IPS-11a (cell line): ENCODE measurements around the gene SMAD5.
A peak's percentile ranks its signal among the peaks of the same experiment; 100 is the strongest.

Source experiments
- H3K4me3 ChIP-seq: one replicate; pipeline ENCODE4 v1.5.1; 2013; ENCODE audit warnings: low read depth, low read length, control low read depth

Gene SMAD5

DNA sequence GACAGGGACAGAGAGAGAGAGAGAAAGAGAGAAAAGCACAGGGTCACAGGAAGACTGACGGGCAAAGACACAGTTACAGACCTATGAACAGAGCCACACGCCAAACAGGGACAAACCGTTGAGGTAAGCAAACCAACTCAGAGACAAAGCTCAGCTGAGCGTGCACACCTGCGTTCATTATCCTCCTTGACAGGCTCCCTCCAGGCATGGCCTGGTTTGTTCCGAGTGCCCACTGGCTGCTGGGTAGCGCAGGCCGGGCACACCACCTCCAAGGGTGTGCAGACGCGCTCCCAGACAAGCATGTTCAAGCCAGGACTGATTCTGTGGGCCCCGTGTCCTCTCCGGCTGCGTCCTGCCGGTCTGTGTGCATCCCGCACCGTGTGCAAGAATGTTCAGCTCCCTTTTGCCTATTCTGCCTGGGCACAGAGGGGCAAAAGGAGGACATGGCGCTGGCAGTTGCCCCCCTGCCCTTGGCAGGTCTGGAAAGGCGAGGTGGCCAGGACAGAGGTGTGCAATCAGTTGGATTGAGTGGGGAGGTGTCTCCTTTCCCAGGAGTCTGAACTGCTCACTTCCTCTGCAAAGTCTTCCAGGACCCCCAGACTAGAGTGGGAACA lies 60.8 kb downstream of the SMAD5 start:
- H3K4me3 ChIP-seq = peak overlapping the region; percentile 13

DNA sequence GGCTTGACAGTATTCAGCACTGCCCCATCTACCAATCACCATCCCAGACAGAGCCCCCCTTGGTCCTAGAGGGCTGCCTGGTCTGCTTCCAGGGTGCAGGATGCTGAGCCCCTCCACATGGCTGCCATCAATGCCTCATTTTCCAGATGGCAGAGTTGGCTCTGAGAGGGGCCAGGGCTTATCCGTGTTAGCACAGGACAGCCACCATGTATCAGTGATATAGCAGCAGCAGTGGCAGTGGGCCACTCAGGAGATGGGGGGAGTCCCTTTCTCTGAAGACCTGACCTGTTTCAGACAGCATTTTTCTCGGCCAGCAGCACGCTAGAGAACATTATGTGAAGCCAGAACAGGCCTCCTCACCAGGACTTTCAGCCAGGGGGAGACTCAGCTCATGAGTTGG lies 61.9 kb downstream of the SMAD5 start:
- no peak overlapping the region for H3K4me3 ChIP-seq

DNA sequence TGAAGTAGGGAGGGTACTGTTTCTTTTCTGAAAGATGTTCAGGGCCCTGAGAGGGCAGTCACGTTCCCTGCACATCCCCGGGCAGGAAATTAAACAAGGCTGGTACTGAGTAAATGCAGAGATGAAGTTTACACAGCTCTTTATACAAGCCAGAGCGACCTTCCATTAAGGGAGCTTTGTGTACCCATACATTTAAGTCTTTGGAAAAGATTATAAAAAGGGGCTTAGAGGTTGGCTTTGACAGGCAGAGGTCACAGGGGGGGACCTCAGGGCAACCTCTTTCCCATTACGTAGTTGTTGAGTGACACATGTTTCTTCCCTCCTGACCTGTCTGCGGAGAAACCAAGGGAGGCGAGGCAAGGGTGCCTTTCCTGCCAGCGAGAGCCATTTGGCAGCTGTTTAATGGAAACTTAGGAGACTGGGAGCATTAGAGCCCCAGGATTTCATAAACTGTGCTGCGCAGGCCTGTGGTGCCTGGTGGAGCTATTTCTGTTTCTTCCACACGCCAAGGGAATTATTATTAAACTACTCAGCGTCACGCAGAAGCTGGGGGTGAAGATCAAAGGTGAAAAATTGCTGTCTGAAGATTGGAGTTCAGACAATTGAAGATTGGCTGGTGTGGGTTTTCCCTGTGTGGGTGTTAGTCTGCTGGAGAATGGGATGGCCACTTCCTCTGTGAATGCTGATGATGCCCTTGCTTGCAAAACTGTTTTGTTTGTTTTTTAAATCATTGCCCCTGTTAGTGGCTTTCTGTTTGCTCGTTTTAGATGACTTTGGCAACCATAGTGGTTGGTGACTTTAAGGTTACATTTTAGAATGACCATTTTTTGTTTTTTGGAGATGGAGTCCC lies 63.6 kb downstream of the SMAD5 start:
- no peak overlapping the region for H3K4me3 ChIP-seq

DNA sequence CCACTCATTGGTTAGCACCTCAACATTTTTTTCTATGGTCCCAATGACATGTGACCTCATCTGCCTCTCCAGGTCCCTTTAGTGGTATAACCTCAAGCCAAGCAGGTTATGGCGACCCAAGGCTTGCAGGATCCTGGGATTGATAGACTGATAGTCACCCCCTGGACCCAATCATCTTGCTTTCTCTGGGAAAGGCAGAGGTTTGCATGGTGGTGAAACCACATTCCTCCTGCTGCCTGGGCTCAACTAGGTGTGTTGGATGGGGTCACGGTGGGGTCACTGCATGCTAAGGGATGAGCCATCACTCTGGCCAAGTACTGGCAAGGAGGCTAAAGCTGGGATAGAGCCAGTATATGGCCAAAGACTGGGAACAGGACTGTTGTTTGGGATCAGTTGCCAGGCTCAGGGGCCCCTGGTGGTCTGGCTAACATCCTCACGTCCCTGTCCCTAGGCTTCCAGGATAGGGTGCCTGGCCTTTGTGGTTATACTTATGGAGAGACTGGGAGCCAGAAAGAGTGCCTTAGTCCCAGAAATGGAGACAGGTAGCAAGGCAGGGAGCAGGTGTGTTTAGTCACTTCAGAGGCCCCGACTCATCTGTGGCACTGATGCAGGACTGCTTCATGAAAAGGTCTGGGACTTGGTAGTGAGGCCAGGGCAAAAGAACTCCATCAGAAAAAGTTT lies 65.0 kb downstream of the SMAD5 start:
- no peak overlapping the region for H3K4me3 ChIP-seq

DNA sequence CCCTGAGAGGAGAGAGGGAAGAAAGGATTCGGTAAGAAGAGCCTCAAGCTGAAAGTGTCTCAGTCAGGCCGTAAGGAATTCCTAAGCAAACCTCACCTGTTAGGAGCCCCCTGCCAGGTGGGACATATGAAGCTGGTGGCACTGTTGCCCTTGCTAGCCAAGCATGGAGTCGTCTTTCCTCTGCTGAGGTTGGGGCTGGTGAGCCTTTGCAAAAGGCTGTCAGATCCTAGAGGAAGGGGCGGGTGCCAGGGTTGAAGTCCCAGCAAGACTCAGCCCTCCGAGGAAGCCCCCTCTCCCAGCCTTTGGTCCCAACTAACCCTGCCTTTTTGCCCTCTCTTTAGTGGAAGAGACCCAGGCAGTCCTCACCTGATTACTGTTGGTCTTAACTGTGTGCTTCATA lies 65.8 kb downstream of the SMAD5 start:
- H3K4me3 ChIP-seq = no peak overlapping the region

DNA sequence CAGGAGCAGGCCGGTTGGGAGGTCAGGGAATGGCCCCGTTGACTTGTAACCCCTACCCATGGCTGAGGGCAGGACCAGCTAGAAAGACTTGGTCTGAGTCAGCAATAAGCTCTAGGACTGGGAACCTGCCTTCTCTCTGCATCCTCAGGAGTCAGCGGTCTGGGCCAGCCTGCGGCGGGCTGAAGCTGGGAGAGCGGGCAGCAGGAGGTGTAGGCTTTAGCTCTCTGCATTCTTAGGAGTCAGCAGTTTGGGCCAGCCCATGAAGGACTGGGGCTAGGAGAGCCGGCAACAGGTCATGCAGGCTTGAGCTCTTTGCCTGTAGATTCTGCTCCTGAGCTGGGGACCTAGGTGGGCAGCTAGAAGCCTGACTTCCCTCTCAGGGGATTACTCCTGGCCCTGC lies 66.8 kb downstream of the SMAD5 start:
- H3K4me3 ChIP-seq = no peak overlapping the region

DNA sequence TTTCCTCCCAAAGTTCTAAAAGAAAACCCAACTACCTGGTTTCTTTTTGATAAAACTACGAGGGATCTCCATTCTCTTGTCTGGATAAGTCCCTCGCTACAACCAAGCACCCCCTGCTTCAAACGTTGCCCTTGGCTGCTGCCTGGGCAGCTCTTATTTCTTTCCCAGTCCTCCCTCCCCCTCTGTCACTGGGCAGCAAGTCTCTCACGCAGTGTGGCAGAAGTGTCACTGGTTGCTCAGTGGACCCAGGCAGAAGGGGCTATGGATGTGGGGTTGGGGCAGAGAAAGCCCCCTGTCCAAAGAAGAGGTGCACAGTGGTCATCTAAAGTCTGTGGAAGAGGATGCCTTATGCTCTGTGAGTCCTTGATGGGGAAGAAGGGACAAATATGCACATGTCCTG lies 67.5 kb downstream of the SMAD5 start:
- H3K4me3 ChIP-seq = no peak overlapping the region

DNA sequence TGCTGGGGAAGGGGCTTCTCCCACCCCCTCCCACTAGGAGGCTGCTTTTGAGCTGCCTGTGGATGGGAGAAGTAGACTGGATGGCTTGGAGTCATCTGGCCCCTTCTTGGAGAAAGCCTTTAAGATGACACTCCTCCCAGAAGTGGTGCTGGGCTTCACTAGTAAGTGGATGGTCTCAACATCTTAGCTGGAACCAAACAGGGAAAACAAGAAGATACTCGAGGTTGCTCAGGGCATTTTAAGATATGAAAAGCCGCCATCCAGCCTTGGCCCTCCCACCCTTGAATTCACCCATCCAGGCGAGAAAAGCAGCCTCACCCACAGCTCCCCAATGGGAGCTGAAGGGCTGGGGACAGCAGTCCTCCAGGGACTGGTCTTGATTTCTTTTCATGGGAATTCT lies 68.1 kb downstream of the SMAD5 start:
- no peak overlapping the region for H3K4me3 ChIP-seq

DNA sequence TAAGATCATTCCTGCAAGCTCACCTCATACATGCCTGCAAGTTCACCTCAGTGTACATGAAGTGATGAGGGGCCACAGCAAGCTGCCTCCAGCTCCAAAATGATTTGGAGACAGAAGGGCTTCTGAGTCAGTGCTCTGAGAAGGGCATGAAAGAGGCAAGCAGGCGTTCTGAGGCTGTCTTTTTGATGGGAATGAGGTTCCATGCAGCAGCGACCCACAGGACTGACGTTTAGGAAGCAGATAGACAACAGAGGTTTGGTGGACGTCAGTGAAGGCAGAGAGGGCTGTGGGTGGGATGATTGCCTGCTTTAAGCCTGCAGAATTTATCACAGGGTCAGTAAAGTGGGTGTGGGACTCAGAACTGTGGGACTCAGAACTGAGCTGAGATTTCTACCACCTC lies 69.2 kb downstream of the SMAD5 start:
- H3K4me3 ChIP-seq = no peak overlapping the region

DNA sequence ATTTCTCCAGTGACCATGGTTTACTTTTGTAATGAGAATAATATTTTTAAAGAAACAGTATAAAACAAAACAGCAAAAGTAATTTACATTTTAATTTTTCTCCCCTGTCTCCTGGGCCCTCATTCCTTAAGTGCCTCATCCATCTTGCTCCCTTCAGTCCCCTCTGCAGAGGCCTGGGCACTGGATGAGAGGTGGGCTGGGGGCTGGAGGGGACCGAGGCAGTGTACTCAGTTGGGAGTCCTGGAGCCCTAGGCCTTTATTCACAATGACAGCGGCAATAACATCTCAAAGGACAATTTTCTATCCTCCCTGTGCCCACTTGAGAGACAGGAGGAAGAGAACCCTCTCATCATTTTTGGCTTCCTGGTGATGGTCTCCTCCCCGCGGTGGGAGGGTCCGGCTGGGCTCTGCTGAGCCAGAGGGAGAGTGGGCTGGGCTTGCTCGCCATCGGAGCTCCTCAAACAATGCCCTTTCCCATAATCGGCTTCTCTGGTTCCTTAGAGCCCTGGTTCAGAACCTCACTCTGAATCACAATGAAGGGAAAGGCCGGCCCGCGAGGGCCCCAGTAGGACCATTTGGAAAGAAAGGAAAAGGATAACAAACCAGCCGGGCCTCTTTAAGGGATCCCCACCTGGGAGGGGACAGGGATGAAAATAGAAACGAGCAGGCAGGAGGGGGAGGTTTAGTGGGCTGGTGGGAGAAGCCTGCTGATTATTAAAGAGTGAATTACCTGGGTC lies 70.0 kb downstream of the SMAD5 start:
- H3K4me3 ChIP-seq = no peak overlapping the region

DNA sequence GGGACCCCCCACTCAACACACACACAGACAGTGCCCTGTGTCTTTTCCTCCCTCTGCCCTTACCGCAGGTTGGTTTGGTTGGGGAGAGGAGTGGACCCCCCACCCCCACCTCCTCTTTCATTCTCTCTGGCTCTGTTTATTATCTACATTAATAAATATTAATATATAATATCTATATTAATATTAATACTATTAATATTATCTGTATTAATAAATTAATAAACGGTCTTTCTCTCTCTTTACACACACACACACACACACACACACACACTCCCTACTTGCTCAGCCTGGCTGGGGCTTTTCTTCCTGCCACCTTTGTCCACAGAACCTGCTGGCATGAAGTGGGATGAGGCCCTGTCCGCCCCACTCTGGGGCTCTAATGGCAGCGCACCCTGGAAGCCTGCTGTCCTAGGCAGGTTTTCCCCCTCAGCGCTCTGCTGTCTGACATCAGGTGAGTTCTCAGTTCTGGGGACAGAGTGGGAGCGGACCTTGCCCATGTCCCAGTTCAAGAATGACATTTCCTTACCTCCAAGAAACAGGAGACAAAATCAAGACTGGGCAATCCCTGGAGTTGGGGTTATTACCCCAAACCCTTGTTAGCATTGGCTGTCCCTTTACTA lies 70.8 kb downstream of the SMAD5 start:
- H3K4me3 ChIP-seq = no peak overlapping the region

DNA sequence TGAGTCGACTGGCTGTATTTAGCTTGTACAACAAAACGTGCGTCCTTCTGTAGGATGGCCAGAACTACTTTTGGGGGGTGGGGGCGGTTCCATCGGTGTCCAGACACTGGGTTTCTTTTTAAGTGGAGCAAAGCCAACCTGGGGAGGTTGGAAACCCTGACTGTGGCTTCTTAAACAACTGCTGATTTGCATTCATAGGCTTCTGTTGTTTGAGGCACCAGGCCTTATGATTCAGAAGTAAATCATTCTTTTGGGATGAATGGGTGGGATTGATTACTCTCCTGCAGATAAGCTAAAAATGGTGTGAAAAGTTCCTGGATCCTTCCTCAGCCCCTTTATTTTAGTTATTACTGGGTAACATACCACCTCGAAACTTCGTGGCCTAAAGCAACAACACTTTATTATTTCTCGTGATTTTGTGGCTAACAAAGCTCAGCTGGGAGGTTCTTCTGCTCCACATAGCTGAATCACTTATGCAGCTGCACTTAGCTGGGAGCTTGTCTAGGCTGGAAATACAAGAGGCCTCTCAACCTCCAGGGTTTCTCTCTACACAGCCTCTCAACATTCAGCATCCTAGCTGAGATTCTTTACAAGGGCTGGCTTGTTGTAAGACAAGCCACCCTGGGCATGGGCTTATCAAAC lies 72.5 kb downstream of the SMAD5 start:
- H3K4me3 ChIP-seq = no peak overlapping the region

DNA sequence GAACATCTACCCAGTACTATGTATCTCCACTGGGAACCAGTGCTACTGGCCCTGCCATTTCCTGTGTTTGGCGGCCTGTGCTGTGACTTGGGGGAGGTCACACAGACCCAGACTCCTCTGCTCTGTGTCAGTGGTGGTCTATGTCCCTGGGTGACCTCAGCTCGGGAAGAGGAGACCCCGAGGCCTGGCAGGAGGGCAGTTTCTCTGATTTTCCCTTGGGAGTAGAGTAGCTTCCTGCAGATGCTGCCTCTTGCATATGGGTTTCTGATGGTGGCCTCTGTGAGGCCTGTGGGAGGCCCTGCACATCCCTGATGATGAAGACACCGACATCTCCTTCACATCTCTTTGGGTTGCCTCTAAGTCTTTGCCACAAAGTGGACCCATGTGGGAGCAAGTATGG lies 73.3 kb downstream of the SMAD5 start:
- H3K4me3 ChIP-seq = no peak overlapping the region

DNA sequence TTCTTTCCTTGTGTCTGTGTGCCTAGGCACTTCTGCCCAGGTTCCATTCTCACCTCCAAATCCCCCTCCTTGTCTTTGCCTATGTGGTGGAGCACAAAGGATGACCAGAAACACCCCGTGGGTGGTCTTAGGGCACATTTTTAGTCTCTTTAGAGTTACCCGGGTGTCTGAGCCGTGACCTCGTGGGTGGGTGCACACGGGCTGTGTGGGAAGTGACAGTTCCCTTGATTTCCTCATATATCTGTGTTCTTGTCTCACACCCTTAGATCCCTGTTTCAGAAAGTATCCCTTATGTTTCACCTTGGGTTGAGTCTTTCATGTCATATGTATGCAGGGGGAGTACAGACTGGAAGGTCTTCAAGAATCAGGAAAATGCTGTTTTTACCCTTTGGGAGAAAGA lies 73.7 kb downstream of the SMAD5 start:
- H3K4me3 ChIP-seq = no peak overlapping the region

DNA sequence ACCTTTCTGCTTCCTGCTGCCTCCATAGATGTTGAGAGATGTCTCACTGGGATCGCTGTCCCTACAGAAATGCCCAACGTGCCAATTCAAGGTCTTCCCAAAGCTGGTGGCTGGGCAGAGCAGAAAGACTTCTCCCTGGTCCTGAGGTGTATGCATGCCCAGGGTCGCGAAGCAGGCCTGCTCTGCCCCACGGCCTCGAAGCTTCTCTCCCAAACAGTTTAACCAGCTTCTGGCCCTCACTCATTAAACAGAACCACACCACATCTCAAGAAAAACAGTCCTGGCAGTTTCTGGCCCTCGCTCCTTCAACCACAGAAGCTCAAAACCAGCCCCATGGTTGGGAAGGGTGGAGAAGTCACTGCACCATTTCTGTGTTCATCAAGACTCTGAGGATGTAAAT lies 75.0 kb downstream of the SMAD5 start:
- no peak overlapping the region for H3K4me3 ChIP-seq

DNA sequence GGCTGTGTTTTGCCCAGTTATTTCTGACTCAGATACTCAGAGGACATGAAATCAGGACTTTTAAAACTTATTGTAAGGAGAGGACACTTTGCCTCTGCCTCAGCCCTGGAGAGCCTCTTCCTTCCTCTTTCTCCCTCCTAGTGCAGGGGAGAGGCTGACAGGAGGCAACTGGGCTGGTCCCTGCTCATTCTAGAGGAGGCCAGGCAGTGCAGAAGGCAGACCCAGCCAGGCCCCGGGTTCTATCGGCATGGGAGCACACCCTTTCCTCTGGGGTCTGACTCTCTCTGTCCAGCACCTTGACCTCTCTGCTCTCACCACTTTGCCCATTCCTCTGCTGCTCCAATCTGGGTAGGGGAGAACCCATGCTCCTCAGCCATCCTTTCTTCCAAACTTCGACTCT lies 76.3 kb downstream of the SMAD5 start:
- no peak overlapping the region for H3K4me3 ChIP-seq

DNA sequence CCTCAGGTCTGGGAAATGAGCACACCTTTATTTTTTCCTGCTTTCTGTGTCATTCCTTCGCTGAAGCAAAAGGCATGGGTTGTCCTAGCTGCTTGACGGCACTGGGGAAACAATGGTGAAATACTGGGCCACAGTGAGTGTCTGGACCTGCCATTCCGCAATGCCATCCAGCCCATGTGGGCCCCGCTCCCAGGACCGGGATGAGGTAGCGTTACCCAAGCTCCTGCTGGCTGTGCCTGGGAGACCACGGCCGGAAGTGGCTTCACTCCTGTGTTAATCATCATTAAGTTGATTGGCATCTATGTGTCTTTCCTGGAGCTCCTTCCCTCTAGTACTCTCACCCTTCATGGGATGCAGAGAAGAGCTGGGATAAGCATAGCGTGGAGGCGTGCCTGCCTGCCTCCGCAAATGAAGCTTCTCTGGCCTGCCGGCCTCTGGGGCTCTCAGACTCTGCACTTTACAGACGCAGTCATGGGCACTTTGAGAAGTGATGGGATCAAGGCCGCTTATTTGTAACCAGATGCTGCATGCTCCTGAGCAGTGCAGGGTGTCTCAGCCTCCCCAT lies 76.8 kb downstream of the SMAD5 start:
- no peak overlapping the region for H3K4me3 ChIP-seq

DNA sequence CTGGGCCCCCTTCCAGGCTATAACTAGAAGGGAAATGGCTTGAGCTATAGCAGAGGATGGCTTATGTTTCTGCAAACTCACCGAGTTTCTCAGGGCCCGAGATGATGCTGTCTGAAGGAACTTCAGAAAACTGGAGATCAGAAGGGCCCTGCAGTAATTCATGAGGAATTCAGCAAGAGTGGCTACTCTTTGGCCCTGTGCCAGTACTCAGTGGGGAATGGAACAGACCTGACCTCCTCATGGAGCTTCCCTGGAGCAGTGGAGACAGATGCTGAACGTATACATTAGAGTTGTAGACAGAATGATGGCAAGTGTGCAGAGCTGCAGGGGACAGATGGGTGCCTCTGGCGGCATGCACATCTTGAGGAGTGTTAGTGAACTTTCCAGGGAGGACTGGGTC lies 77.6 kb downstream of the SMAD5 start:
- H3K4me3 ChIP-seq = no peak overlapping the region

DNA sequence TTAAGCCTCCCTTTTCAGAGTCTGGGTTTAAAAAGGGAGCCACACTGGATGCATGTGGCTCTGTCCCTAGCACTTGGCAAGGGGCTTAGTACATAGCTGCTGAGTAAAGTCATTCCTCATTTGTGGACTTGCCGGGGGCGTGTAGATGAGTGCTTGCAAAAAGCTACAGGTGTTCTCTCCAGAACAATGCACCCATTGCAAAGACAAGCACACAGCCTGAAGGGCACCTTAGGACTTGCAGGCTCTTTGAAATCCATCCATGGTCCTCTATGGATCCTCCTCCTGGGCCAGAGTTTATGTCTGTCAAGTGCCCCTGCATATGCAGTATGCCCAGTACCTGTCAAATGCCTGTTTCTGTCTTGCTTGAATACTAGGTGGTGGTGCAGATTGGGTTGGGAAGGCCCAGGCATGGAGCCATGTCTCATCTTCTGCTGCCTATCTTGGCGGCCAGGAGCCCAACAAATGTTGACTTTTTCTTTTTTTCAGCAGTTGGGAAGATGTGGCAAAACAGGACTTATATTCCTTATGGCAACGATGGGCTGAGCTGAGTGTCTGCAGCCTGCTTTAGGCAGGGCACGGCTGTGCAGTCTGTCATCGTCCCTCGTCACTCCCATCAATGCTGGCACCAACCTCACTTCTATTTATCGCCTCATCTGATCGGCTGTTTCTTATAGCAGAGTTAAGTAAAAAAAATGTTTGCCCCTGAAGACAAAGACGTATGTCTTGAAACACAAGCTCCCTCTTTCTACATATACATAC lies 78.8 kb downstream of the SMAD5 start:
- no peak overlapping the region for H3K4me3 ChIP-seq
